Measurements from ENCODE around the gene PAX8.

GRCh38 chr2:113216321-113216720, 62.4 kb downstream of the PAX8 start:
- no peak for TF ChIP-seq CTCF (IDR thresholded peaks at IDR 0.05)
- no peak for TF ChIP-seq ZFX (IDR thresholded peaks at IDR 0.05; ENCODE audit: borderline replicate concordance)

Measured in 22Rv1 (cell line).